Caco-2 (cell line): ENCODE results near the gene CCDC169. TPM values are rescaled to one million over a fixed set of nuclear protein-coding genes. Genes with fewer than 3 reads are reported as not detected.
"Not testable (repeated sequence)": the region's sequence is repeated elsewhere in the genome, so short reads cannot be mapped to it uniquely, and the experiment has no call there.

Experiments
- BruUV-seq: library from RNA; stranded (reverse); fragments of 400-500 nt; replicated peaks from 2 replicates; lab custom pipeline; 2021; lab: Mats Ljungman, UMichigan
- CTCF ChIA-PET: fragments of 300-600 bp; sonication (Branson Sonifier 250); formaldehyde crosslinking; loops from one replicate; lab custom pipeline; 2022; ENCODE audit warnings: antibody characterized with exemption; lab: Charles Lee
- POLR2A ChIA-PET: fragments of 300-600 bp; sonication (Branson Sonifier 250); formaldehyde crosslinking; loops from one replicate; lab custom pipeline; 2022; ENCODE audit warnings: antibody characterized with exemption; lab: Charles Lee
- DNase-seq, 2 experiments: peaks; one replicate each; pipeline versions ENCODE4 v3.0.0 to v3.0.0-alpha.2; 2020 to 2022
- H3K27me3 ChIP-seq: replicated peaks from 2 replicates; pipeline ENCODE4 v1.6.0; 2011; ENCODE audit warnings: low read length; ENCODE audit not compliant: control insufficient read depth, insufficient read depth
- H3K36me3 ChIP-seq: 2 replicates; pipeline ENCODE4 v1.5.1; 2011; ENCODE audit warnings: low read length; ENCODE audit not compliant: control insufficient read depth, insufficient read depth
- H3K4me1 ChIP-seq: fragments of 250-450 bp; sonication (Bioruptor Pico); 2 replicates; pipeline ENCODE4 v1.5.1; 2020; ENCODE audit warnings: mild to moderate bottlenecking
- H3K4me3 ChIP-seq: 2 replicates; pipeline ENCODE4 v1.5.1; 2011; ENCODE audit warnings: low read depth, mild to moderate bottlenecking, control low read depth, low read length
- H3K9me3 ChIP-seq: fragments of 250-450 bp; sonication (Bioruptor Pico); 2 replicates; pipeline ENCODE4 v1.5.1; 2020; ENCODE audit warnings: mild to moderate bottlenecking, moderate library complexity
- H3K27ac Mint-ChIP-seq: one replicate; pipeline ENCODE4 v1.8.0; 2022; ENCODE audit warnings: mixed read lengths; ENCODE audit not compliant: unreplicated experiment
- H3K27me3 Mint-ChIP-seq: one replicate; pipeline ENCODE4 v1.8.0; 2022; ENCODE audit warnings: mixed read lengths; ENCODE audit not compliant: insufficient read depth, unreplicated experiment
- H3K36me3 Mint-ChIP-seq: one replicate; pipeline ENCODE4 v1.8.0; 2022; ENCODE audit warnings: mild to moderate bottlenecking, mixed read lengths; ENCODE audit not compliant: insufficient read depth, unreplicated experiment
- H3K4me1 Mint-ChIP-seq: one replicate; pipeline ENCODE4 v1.8.0; 2022; ENCODE audit warnings: low read depth, mixed read lengths; ENCODE audit not compliant: unreplicated experiment
- H3K4me3 Mint-ChIP-seq: one replicate; pipeline ENCODE4 v1.8.0; 2022; ENCODE audit warnings: mild to moderate bottlenecking, moderate library complexity, mixed read lengths; ENCODE audit not compliant: unreplicated experiment
- H3K9me3 Mint-ChIP-seq: one replicate; pipeline ENCODE4 v1.8.0; 2022; ENCODE audit warnings: mixed read lengths; ENCODE audit not compliant: unreplicated experiment
- intact Hi-C: fragments of 100-400 bp; cut with micrococcal nuclease; formaldehyde crosslinking; loops from one replicate; pipeline ENCODE4 v1.10.0; 2022; ENCODE audit not compliant: unreplicated experiment
- total RNA-seq: library from RNA; stranded (reverse); gene quantifications from 2 replicates; pipeline ENCODE4 v1.2.3, GENCODE V29; 2022
- TF ChIP-seq, protein P1 (sequence below), 2 experiments: fragments of 200-600 bp in 1 of 2; IDR thresholded peaks; 1 replicate in 1 of 2; 2 replicates in 1 of 2; pipeline versions ENCODE4 v1.5.1 to v1.8.0; 2011 to 2022; ENCODE audit warnings: antibody characterized with exemption in 1 of 2, control low read depth in 1 of 2, inconsistent platforms in 1 of 2, low read depth in 1 of 2, low read length in 1 of 2, mild to moderate bottlenecking in 1 of 2, moderate library complexity in 1 of 2; ENCODE audit not compliant: insufficient read depth in 1 of 2, severe bottlenecking in 1 of 2, unreplicated experiment in 1 of 2

The CCDC169 gene
- total RNA-seq, 1 experiment from 2014 or later, result not detected

DNA sequence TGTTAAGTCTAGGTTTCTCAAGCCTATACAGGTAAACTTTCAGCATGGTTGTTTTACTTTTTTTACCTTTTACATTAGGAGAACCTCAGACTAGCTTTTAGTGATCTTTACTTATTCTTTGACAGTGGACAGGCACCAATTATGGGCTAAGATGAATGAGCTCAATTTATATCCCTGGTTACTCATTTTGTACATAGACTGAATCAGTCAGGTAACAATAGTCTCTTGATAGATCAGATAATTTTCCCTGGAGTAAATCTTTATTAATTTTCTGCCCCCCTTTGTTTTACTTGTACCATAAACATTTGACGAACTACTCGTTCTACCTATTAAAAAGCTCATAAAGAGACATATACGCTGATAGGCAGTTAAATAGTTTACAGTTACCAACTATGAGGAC is 25.8 kb upstream of the CCDC169 start:
- no TSS peak for BruUV-seq
- H3K4me1 ChIP-seq, result no peaks in the 10 kb centered on the region
- H3K9me3 ChIP-seq, result no peaks in the 10 kb centered on the region
- H3K4me3 ChIP-seq, result no peak overlapping the region
- Mint-ChIP-seq H3K36me3 (no peaks in the 10 kb centered on the region), H3K9me3 (no peaks in the 10 kb centered on the region), H3K27ac (no peak overlapping the region), H3K4me3 (no peak overlapping the region), H3K27me3 (no peaks in the 10 kb centered on the region), H3K4me1 (no peaks in the 10 kb centered on the region)
- intact Hi-C loops, result no loop called here
- TF ChIP-seq, protein P1, sequence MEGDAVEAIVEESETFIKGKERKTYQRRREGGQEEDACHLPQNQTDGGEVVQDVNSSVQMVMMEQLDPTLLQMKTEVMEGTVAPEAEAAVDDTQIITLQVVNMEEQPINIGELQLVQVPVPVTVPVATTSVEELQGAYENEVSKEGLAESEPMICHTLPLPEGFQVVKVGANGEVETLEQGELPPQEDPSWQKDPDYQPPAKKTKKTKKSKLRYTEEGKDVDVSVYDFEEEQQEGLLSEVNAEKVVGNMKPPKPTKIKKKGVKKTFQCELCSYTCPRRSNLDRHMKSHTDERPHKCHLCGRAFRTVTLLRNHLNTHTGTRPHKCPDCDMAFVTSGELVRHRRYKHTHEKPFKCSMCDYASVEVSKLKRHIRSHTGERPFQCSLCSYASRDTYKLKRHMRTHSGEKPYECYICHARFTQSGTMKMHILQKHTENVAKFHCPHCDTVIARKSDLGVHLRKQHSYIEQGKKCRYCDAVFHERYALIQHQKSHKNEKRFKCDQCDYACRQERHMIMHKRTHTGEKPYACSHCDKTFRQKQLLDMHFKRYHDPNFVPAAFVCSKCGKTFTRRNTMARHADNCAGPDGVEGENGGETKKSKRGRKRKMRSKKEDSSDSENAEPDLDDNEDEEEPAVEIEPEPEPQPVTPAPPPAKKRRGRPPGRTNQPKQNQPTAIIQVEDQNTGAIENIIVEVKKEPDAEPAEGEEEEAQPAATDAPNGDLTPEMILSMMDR (IDR thresholded peaks at IDR 0.05; ENCODE audit: insufficient read depth in 1 of 2, low read depth in 1 of 2, low read length in 1 of 2, severe bottlenecking in 1 of 2, unreplicated experiment in 1 of 2), result no peak
- ChIA-PET POLR2A (no interaction called here), CTCF (no interaction called here)
- no peaks in the 10 kb centered on the region for H3K36me3 ChIP-seq
- H3K27me3 ChIP-seq, result no peaks in the 10 kb centered on the region
- no peak for DNase-seq

DNA sequence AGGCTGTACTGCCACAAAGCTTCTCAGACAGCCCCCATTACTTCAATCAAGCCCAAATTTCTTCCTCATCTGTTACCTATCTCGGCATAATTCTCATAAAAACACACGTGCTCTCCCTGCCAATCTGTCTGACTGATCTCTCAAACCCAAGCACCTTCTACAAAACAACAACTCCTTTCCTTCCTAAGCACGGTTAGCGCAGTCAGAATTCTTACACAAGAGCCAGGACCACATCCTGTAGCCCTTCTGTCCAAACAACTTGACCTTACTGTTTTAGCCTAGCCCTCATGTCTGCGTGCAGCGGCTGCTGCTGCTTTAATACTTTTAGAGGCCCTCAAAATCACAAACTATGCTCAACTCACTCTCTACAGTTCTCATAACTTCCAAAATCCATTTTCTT is 22.2 kb upstream of the CCDC169 start:
- H3K27me3 Mint-ChIP-seq, H3K4me1 Mint-ChIP-seq, H3K4me1 ChIP-seq, H3K9me3 Mint-ChIP-seq, POLR2A ChIA-PET, H3K36me3 ChIP-seq, H3K36me3 Mint-ChIP-seq, CTCF ChIA-PET, H3K9me3 ChIP-seq, H3K27ac Mint-ChIP-seq, intact Hi-C loops, H3K4me3 Mint-ChIP-seq, H3K27me3 ChIP-seq, H3K4me3 ChIP-seq, DNase-seq, BruUV-seq: not testable (repeated sequence)

DNA sequence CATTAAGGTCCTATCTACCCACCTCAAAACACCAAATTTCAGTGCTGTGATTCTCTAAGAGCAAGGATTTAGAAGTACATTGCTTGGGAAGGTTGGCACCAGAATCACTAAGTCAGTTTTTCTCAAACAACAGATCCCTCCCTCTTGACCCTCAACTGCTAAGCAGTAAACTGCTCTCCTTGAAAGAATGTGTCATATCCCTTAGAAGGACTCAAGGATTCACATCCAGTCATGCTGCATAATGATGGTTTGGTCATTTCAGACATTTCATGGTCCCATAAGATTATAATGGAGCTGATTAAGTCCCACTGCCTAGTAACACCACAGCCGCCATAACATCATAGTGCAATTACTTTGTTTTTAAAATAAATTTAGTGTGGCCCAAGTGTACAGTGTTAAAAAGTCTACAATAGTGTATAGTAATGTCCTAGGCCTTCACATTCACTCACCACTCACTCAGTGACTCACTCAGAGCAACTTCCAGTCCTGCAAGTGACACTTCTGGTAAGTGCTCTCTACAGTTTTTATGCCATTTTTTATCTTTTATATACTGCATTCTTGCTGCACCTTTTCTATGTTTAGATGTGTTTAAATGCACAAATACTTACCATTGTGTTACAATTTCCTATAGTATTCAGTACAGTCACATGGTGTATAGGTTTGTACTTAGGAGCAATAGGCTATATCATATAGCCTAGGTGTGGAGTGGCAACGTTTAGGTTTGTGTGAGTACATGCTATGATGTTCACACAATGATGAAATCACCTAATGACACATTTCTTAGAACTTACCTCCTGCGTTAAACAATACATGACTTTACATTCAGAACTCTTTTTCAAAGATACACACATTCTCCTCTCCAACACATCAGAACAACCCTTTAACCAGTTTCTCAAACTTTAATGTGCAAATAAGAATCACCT is 15.7 kb upstream of the CCDC169 start:
- Histone ChIP-seq H3K9me3 (no peaks in the 10 kb centered on the region; the same call in 1 of the 2 replicates), H3K27me3 (no peaks in the 10 kb centered on the region), H3K4me3 (no peak overlapping the region), H3K36me3 (no peaks in the 10 kb centered on the region), H3K4me1 (no peaks in the 10 kb centered on the region)
- ChIA-PET CTCF (no interaction called here), POLR2A (no interaction called here)
- no peak overlapping the region for H3K4me3 Mint-ChIP-seq
- H3K27me3 Mint-ChIP-seq, result peaks cover 3% of the 10 kb centered on the region
- TF ChIP-seq, protein P1 (IDR thresholded peaks at IDR 0.05; ENCODE audit: insufficient read depth in 1 of 2, low read depth in 1 of 2, low read length in 1 of 2, severe bottlenecking in 1 of 2, unreplicated experiment in 1 of 2), result no peak
- no peak overlapping the region for H3K27ac Mint-ChIP-seq
- peaks cover 6% of the 10 kb centered on the region for H3K9me3 Mint-ChIP-seq
- H3K36me3 Mint-ChIP-seq, result no peaks in the 10 kb centered on the region
- intact Hi-C loops, result no loop called here
- no TSS peak for BruUV-seq
- no peak for DNase-seq
- no peaks in the 10 kb centered on the region for H3K4me1 Mint-ChIP-seq
